ENCODE measurements around the gene GTSF1L. TPM values are rescaled to one million over a fixed set of nuclear protein-coding genes. Genes with fewer than 3 reads are reported as not detected.

GTSF1L gene
- total RNA-seq, 1 experiment from 2014 or later = not detected

- no peak for DNase-seq (ENCODE audit: extremely low read depth, low read depth)
Measured at GRCh38 chr20:43746344-43747137, 19.7 kb upstream of the GTSF1L start.

- no peak for DNase-seq (ENCODE audit: extremely low read depth, low read depth)
Measured at GRCh38 chr20:43744966-43745730, 18.3 kb upstream of the GTSF1L start.

GRCh38 chr20:43744151-43744611 lies 17.4 kb upstream of the GTSF1L start:
- no peak for DNase-seq (ENCODE audit: extremely low read depth, low read depth)

GRCh38 chr20:43740642-43741041 lies 13.8 kb upstream of the GTSF1L start:
- DNase-seq (ENCODE audit: extremely low read depth, low read depth) = no peak

- DNase-seq (ENCODE audit: extremely low read depth, low read depth) = no peak
Measured at GRCh38 chr20:43739148-43739749, 12.4 kb upstream of the GTSF1L start.

- no peak for DNase-seq (ENCODE audit: extremely low read depth, low read depth)
Measured at GRCh38 chr20:43737925-43738324, 11.1 kb upstream of the GTSF1L start.

GRCh38 chr20:43736588-43737158 lies 9.9 kb upstream of the GTSF1L start:
- DNase-seq (ENCODE audit: extremely low read depth, low read depth) = no peak

- DNase-seq (ENCODE audit: extremely low read depth, low read depth) = no peak
Measured at GRCh38 chr20:43731927-43732326, 5.1 kb upstream of the GTSF1L start.

- no peak for DNase-seq (ENCODE audit: extremely low read depth, low read depth)
Measured at GRCh38 chr20:43731469-43731868, 4.7 kb upstream of the GTSF1L start.

GRCh38 chr20:43728686-43729255 lies 2.0 kb upstream of the GTSF1L start:
- no peak for DNase-seq (ENCODE audit: extremely low read depth, low read depth)

GRCh38 chr20:43727980-43728590 lies 1.3 kb upstream of the GTSF1L start:
- no peak for DNase-seq (ENCODE audit: extremely low read depth, low read depth)

- no peak for DNase-seq (ENCODE audit: extremely low read depth, low read depth)
Measured at GRCh38 chr20:43726333-43726732, 469 bp downstream of the GTSF1L start.

- DNase-seq (ENCODE audit: extremely low read depth, low read depth) = no peak
Measured at GRCh38 chr20:43725666-43726065, 1.1 kb downstream of the GTSF1L start.

GRCh38 chr20:43724383-43724782 lies 2.4 kb downstream of the GTSF1L start:
- no peak for DNase-seq (ENCODE audit: extremely low read depth, low read depth)

- no peak for DNase-seq (ENCODE audit: extremely low read depth, low read depth)
Measured at GRCh38 chr20:43723735-43724134, 3.1 kb downstream of the GTSF1L start.

GRCh38 chr20:43723186-43723585 lies 3.6 kb downstream of the GTSF1L start:
- DNase-seq (ENCODE audit: extremely low read depth, low read depth) = no peak

- DNase-seq (ENCODE audit: extremely low read depth, low read depth) = no peak
Measured at GRCh38 chr20:43722153-43722505, 4.7 kb downstream of the GTSF1L start.

GRCh38 chr20:43721429-43722152 lies 5.2 kb downstream of the GTSF1L start:
- DNase-seq (ENCODE audit: extremely low read depth, low read depth) = no peak

GRCh38 chr20:43721097-43721428 lies 5.7 kb downstream of the GTSF1L start:
- DNase-seq (ENCODE audit: extremely low read depth, low read depth) = no peak

GRCh38 chr20:43720007-43720406 lies 6.8 kb downstream of the GTSF1L start:
- no peak for DNase-seq (ENCODE audit: extremely low read depth, low read depth)
